Measurements from ENCODE around the gene ACSF3. TPM values are rescaled to one million over a fixed set of nuclear protein-coding genes. Genes with fewer than 3 reads are reported as not detected.

ACSF3 gene
- total and polyA plus RNA-seq, 4 donors, result 15.3 to 27.3 (median 18.8) TPM

DNA sequence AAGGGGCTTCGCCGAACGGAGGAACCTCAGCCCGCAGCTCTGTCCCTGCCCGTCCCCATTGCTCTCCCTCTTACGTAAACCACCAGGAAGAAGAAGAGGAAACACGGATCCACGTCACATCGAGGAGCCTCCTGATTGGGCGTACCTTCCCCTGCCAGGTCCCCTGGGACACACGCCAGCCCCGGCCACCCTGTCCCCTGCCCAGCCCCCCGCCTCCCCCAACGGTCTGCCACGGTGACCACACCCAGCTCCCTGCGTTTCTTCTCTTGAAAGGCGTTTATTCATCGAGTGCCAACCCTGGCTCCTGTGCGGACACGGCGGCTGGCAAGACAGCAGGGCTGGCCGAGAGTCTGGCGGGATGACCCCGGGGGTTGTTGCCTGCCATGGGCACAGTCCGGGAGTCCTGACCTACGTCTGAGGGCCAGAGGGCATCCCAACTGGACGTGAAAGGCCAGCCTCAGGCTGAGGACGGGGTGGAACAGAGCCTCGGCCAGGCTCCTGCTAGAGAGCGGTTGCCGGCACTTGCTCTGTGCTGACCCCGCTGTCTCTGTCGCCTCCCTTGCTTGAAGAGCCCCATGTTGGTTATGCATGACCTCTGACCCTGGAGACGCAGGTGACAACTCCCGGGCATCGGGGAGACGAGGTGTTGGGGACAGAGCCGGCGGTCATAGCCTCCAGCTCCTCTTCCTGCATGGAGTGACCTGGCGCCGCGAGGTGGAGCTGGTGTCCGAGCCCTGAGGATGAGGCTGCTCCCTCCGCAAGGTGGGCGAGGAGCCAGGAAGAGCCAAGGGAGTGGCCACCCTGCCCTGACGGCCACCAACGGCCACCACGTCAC, 40.5 kb upstream of the ACSF3 start:
- Histone ChIP-seq H3K4me3 (ENCODE audit: low read depth in 1 of 3, low read length in 3 of 3) (no peak overlapping the region), H3K27me3 (ENCODE audit: control insufficient read depth in 4 of 4, insufficient read depth in 4 of 4, low read length in 3 of 4) (no peaks in the 10 kb centered on the region), H3K9me3 (ENCODE audit: control insufficient read depth in 4 of 4, low read length in 3 of 4) (no peaks in the 10 kb centered on the region), H3K4me1 (ENCODE audit: control insufficient read depth in 4 of 4, insufficient read depth in 4 of 4, low read length in 3 of 4) (no peaks in the 10 kb centered on the region), H3K36me3 (ENCODE audit: control insufficient read depth in 4 of 4, insufficient read depth in 3 of 4, low read depth in 1 of 4, low read length in 3 of 4) (no peaks in the 10 kb centered on the region), H3K9ac (ENCODE audit: low read depth in 1 of 2, low read length in 2 of 2) (no peak overlapping the region), H3K27ac (ENCODE audit: low read depth in 1 of 2, low read length in 2 of 2) (no peak overlapping the region)
- 60% methylated on average over 48 of the region's 48 CpGs for WGBS
- no peak for DNase-seq (ENCODE audit: low spot score)
- TF ChIP-seq, protein P1, sequence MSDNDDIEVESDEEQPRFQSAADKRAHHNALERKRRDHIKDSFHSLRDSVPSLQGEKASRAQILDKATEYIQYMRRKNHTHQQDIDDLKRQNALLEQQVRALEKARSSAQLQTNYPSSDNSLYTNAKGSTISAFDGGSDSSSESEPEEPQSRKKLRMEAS (IDR thresholded peaks at IDR 0.05), result no peak
- TF ChIP-seq NR2F2 (IDR thresholded peaks at IDR 0.05) (no peak), EGR1 (IDR thresholded peaks at IDR 0.05; ENCODE audit: low read depth in 2 of 2) (no peak), YY1 (IDR thresholded peaks at IDR 0.05) (no peak), FOXA1 (IDR thresholded peaks at IDR 0.05) (no peak), SP1 (IDR thresholded peaks at IDR 0.05) (no peak), FOXA2 (IDR thresholded peaks at IDR 0.05) (no peak)

DNA sequence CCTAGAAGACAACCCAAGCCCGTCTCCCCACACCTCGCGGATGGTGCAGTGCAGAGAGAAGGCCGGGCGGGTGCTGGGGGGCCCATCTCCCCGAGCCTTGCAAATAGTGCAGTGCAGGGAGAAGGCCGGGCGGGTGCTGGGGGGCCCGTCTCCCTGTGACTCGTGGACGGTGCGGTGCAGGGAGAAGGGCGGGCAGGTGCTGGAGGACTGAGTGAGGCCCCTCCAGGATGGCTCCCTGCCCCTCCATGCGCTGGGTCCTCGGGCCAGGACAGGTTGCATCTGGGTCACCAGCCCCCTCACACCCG, 40.0 kb upstream of the ACSF3 start:
- 81% methylated on average over 16 of the region's 16 CpGs for WGBS
- Histone ChIP-seq H3K27me3 (ENCODE audit: control insufficient read depth in 4 of 4, insufficient read depth in 4 of 4, low read length in 3 of 4) (no peaks in the 10 kb centered on the region), H3K36me3 (ENCODE audit: control insufficient read depth in 4 of 4, insufficient read depth in 3 of 4, low read depth in 1 of 4, low read length in 3 of 4) (no peaks in the 10 kb centered on the region), H3K4me1 (ENCODE audit: control insufficient read depth in 4 of 4, insufficient read depth in 4 of 4, low read length in 3 of 4) (no peaks in the 10 kb centered on the region), H3K9ac (ENCODE audit: low read depth in 1 of 2, low read length in 2 of 2) (no peak overlapping the region), H3K4me3 (ENCODE audit: low read depth in 1 of 3, low read length in 3 of 3) (no peak overlapping the region), H3K27ac (ENCODE audit: low read depth in 1 of 2, low read length in 2 of 2) (no peak overlapping the region), H3K9me3 (ENCODE audit: control insufficient read depth in 4 of 4, low read length in 3 of 4) (peaks cover 0 to under 1% (median 0%) of the 10 kb centered on the region in 4 donors)
- no peak for DNase-seq (ENCODE audit: low spot score)
- TF ChIP-seq GABPA (IDR thresholded peaks at IDR 0.05 in 1 of 2, conservative IDR thresholded peaks at IDR 0.05 in 1 of 2), result no peak
- no peak for TF ChIP-seq YY1 (IDR thresholded peaks at IDR 0.05)
- TF ChIP-seq, protein P2, sequence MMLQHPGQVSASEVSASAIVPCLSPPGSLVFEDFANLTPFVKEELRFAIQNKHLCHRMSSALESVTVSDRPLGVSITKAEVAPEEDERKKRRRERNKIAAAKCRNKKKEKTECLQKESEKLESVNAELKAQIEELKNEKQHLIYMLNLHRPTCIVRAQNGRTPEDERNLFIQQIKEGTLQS (IDR thresholded peaks at IDR 0.05), result no peak
- TF ChIP-seq, protein P3, sequence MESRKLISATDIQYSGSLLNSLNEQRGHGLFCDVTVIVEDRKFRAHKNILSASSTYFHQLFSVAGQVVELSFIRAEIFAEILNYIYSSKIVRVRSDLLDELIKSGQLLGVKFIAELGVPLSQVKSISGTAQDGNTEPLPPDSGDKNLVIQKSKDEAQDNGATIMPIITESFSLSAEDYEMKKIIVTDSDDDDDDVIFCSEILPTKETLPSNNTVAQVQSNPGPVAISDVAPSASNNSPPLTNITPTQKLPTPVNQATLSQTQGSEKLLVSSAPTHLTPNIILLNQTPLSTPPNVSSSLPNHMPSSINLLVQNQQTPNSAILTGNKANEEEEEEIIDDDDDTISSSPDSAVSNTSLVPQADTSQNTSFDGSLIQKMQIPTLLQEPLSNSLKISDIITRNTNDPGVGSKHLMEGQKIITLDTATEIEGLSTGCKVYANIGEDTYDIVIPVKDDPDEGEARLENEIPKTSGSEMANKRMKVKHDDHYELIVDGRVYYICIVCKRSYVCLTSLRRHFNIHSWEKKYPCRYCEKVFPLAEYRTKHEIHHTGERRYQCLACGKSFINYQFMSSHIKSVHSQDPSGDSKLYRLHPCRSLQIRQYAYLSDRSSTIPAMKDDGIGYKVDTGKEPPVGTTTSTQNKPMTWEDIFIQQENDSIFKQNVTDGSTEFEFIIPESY (IDR thresholded peaks at IDR 0.05), result no peak
- TF ChIP-seq RXRA (IDR thresholded peaks at IDR 0.05), result no peak
- TF ChIP-seq SP1 (IDR thresholded peaks at IDR 0.05), result no peak
- TF ChIP-seq FOXA1 (IDR thresholded peaks at IDR 0.05), result no peak

DNA sequence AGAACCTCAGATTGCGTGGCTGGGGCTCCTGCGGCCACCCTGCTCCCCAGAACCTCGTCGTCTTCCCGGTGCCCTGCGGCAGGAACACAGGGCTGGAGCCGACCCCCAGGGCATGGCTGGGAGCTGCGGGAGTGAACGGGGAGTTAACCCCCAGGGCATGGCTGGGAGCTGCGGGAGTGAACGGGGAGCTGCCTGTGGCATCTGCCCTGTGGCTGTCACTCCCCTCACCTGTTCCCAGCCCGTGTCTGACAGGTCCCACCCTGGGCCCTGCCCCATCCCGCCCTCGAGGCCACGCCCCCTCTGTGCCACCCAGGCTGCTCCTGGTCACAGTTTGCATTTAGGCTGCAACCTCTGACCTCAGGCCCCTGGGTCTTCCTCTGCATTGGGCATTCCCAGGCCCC, 39.4 kb upstream of the ACSF3 start:
- TF ChIP-seq JUND (IDR thresholded peaks at IDR 0.05) (no peak), YY1 (IDR thresholded peaks at IDR 0.05) (no peak), NR2F2 (IDR thresholded peaks at IDR 0.05) (no peak), SP1 (IDR thresholded peaks at IDR 0.05) (no peak), RAD21 (IDR thresholded peaks at IDR 0.05) (no peak), RXRA (IDR thresholded peaks at IDR 0.05) (no peak), FOXA1 (IDR thresholded peaks at IDR 0.05) (no peak), EGR1 (IDR thresholded peaks at IDR 0.05; ENCODE audit: low read depth in 2 of 2) (no peak), TAF1 (conservative IDR thresholded peaks at IDR 0.05) (no peak), HNF4A (conservative IDR thresholded peaks at IDR 0.05) (no peak)
- TF ChIP-seq, protein P3 (IDR thresholded peaks at IDR 0.05), result no peak
- TF ChIP-seq, protein P4, sequence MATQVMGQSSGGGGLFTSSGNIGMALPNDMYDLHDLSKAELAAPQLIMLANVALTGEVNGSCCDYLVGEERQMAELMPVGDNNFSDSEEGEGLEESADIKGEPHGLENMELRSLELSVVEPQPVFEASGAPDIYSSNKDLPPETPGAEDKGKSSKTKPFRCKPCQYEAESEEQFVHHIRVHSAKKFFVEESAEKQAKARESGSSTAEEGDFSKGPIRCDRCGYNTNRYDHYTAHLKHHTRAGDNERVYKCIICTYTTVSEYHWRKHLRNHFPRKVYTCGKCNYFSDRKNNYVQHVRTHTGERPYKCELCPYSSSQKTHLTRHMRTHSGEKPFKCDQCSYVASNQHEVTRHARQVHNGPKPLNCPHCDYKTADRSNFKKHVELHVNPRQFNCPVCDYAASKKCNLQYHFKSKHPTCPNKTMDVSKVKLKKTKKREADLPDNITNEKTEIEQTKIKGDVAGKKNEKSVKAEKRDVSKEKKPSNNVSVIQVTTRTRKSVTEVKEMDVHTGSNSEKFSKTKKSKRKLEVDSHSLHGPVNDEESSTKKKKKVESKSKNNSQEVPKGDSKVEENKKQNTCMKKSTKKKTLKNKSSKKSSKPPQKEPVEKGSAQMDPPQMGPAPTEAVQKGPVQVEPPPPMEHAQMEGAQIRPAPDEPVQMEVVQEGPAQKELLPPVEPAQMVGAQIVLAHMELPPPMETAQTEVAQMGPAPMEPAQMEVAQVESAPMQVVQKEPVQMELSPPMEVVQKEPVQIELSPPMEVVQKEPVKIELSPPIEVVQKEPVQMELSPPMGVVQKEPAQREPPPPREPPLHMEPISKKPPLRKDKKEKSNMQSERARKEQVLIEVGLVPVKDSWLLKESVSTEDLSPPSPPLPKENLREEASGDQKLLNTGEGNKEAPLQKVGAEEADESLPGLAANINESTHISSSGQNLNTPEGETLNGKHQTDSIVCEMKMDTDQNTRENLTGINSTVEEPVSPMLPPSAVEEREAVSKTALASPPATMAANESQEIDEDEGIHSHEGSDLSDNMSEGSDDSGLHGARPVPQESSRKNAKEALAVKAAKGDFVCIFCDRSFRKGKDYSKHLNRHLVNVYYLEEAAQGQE (IDR thresholded peaks at IDR 0.05), result no peak
- TF ChIP-seq, protein P2 (IDR thresholded peaks at IDR 0.05), result no peak
- Histone ChIP-seq H3K4me1 (ENCODE audit: control insufficient read depth in 4 of 4, insufficient read depth in 4 of 4, low read length in 3 of 4) (no peaks in the 10 kb centered on the region), H3K27ac (ENCODE audit: low read depth in 1 of 2, low read length in 2 of 2) (no peak overlapping the region), H3K9me3 (ENCODE audit: control insufficient read depth in 4 of 4, low read length in 3 of 4) (peaks cover 0 to 3% (median 0%) of the 10 kb centered on the region in 4 donors), H3K4me3 (ENCODE audit: low read depth in 1 of 3, low read length in 3 of 3) (no peak overlapping the region), H3K36me3 (ENCODE audit: control insufficient read depth in 4 of 4, insufficient read depth in 3 of 4, low read depth in 1 of 4, low read length in 3 of 4) (no peaks in the 10 kb centered on the region), H3K27me3 (ENCODE audit: control insufficient read depth in 4 of 4, insufficient read depth in 4 of 4, low read length in 3 of 4) (no peaks in the 10 kb centered on the region), H3K9ac (ENCODE audit: low read depth in 1 of 2, low read length in 2 of 2) (no peak overlapping the region)
- WGBS, result 60% methylated on average over 15 of the region's 15 CpGs
- no peak for DNase-seq (ENCODE audit: low spot score)
